Eye (tissue), 1 donor: ENCODE measurements around the gene EIF1AX.
"Not testable (repeated sequence)": the region's sequence is repeated elsewhere in the genome, so short reads cannot be mapped to it uniquely, and the experiment has no call there.

Experiments used
- DNase-seq: peaks from one replicate; pipeline ENCODE4 v3.0.0-alpha.2; 2015

EIF1AX gene

GRCh38 chrX:20141281-20142220, at the start of gene EIF1AX:
Gene EIF1AX, minus strand, starts transcription at chrX:20141838. Its CDS starts 198 bp downstream, at chrX:20141640.
- DNase-seq: peak; percentile 97

- DNase-seq: no peak
Observed at GRCh38 chrX:20189171-20189570, 47.5 kb upstream of the EIF1AX start.

- DNase-seq: no peak
Observed at GRCh38 chrX:20181598-20182329, 40.1 kb upstream of the EIF1AX start.

GRCh38 chrX:20177093-20177492, 35.5 kb upstream of the EIF1AX start:
- no peak for DNase-seq

GRCh38 chrX:20173856-20174255, 32.2 kb upstream of the EIF1AX start:
- DNase-seq: no peak

- no peak for DNase-seq
Observed at GRCh38 chrX:20173313-20173712, 31.7 kb upstream of the EIF1AX start.

GRCh38 chrX:20171887-20172286, 30.2 kb upstream of the EIF1AX start:
- DNase-seq: no peak

- DNase-seq: not testable (repeated sequence)
Observed at GRCh38 chrX:20162516-20162915, 20.9 kb upstream of the EIF1AX start.

- no peak for DNase-seq
Observed at GRCh38 chrX:20159797-20160385, 18.3 kb upstream of the EIF1AX start.

GRCh38 chrX:20151689-20152088, 10.1 kb upstream of the EIF1AX start:
- DNase-seq: no peak

- no peak for DNase-seq
Observed at GRCh38 chrX:20149326-20149725, 7.7 kb upstream of the EIF1AX start.

GRCh38 chrX:20147561-20147960, 5.9 kb upstream of the EIF1AX start:
- no peak for DNase-seq

GRCh38 chrX:20144491-20144890, 2.9 kb upstream of the EIF1AX start:
- no peak for DNase-seq

GRCh38 chrX:20143561-20143960, 1.9 kb upstream of the EIF1AX start:
- DNase-seq: no peak

- no peak for DNase-seq
Observed at GRCh38 chrX:20143111-20143510, 1.5 kb upstream of the EIF1AX start.

GRCh38 chrX:20140420-20140819, 1.2 kb downstream of the EIF1AX start:
- DNase-seq: no peak

- DNase-seq: no peak
Observed at GRCh38 chrX:20139966-20140365, 1.7 kb downstream of the EIF1AX start.

GRCh38 chrX:20135944-20136343, 5.7 kb downstream of the EIF1AX start:
- DNase-seq: no peak

GRCh38 chrX:20132666-20133065, 9.0 kb downstream of the EIF1AX start:
- DNase-seq: no peak

GRCh38 chrX:20130357-20130756, 11.3 kb downstream of the EIF1AX start:
- no peak for DNase-seq

- no peak for DNase-seq
Observed at GRCh38 chrX:20129547-20129946, 12.1 kb downstream of the EIF1AX start.

- no peak for DNase-seq
Observed at GRCh38 chrX:20128670-20129069, 13.0 kb downstream of the EIF1AX start.

- not testable (repeated sequence) for DNase-seq
Observed at GRCh38 chrX:20127440-20127839, 14.2 kb downstream of the EIF1AX start.

GRCh38 chrX:20126833-20127232, 14.8 kb downstream of the EIF1AX start:
- not testable (repeated sequence) for DNase-seq
